ENCODE results near the gene TNIK.
"Not testable (repeated sequence)": the region's sequence is repeated elsewhere in the genome, so short reads cannot be mapped to it uniquely, and the experiment has no call there.

The TNIK gene

DNA sequence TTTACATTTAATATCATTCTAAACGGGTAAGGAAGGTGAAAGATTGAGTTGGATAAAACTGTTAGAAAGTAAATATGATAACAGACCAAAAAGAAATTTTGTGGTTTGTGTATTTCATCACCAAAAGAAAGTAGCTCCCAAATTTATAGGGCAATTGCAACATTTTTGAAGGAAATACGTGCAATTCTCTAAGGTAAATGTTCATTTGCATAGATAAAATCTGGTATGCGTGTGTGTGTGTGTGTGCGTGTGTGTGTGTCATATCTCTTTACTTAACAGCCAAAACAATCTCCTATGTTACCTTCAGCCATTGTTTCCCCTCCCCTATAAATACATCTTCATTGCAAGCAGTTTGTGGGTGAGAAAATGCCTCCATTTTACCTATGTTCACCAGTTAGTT, 208.4 kb downstream of the TNIK start:
- peak; percentile 21 for DNase-seq (ENCODE audit: low spot score)

GRCh38 chr3:171250444-171250843, 209.8 kb downstream of the TNIK start:
- DNase-seq (ENCODE audit: low spot score), result no peak

DNA sequence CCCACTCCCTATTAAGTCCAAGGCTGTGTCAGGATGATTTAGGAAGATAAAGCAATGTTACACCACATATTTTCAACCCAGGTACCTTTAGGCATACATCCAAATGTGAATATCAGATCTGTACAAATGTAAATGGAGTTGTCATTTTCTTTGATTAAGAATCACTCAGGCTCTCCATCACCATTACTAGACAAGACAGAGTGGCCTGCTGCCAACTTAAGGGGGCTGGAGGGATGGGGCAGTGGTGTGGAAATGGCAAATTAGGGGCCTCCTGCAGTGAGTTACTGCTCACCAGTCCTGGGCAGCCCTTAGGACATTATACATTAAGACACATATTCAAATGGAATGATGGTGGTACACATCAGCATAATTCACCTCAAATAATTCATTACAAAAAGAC, 211.0 kb downstream of the TNIK start:
- DNase-seq (ENCODE audit: low spot score), result no peak

- no peak for DNase-seq (ENCODE audit: low spot score)
These were observed 211.6 kb downstream of the TNIK start for GRCh38 chr3:171248426-171249111.

DNA sequence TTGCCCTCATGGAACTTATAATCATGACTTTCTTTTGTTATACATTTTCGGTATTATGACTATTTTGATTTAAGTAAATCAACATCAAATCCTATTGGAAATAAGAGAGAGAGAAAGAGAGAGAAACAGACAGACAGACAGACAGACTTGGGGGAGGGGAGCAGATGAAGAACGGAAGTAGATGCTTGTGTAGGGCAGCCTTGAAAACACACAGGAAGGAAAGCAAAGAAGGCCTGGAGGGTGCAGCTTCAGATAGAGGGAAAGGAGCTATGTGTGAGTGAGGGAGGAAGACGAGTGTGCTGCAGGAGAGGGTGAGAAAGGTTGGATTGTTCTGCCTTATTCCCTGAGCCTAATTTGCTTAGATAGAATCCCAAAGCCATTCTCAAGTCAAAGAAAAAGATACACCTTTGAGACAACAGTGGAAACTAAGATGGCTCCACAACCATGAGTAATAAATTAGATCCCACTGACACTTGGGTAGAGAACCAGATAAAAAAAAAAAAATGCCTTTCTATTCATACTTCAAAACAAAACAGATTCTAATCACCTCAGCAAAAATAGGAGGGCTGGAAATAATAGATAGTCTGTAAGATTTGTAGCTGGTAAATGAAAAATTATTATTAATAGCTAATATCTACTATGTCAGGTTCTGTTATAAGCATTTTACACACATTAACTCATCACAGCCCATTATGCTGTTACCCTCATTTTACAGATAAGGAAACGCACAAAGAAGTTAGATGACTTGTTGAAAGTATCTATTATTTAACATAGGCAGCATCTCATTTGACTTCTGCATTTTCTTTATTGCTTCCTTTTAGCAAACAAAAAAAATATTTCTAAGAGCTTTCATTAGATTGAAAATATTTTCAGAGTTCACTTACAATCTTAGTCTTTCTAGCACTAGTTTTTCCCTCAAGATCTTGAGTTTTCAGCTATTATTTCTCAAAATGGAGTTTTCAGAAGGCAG, 214.1 kb downstream of the TNIK start:
- peak; percentile 18 for DNase-seq (ENCODE audit: low spot score)

GRCh38 chr3:171242951-171243350, 217.3 kb downstream of the TNIK start:
- no peak for DNase-seq (ENCODE audit: low spot score)

GRCh38 chr3:171242170-171242569, 218.0 kb downstream of the TNIK start:
- DNase-seq (ENCODE audit: low spot score), result no peak

- not testable (repeated sequence) for DNase-seq (ENCODE audit: low spot score)
These were observed 218.6 kb downstream of the TNIK start for GRCh38 chr3:171241655-171242054.

DNA sequence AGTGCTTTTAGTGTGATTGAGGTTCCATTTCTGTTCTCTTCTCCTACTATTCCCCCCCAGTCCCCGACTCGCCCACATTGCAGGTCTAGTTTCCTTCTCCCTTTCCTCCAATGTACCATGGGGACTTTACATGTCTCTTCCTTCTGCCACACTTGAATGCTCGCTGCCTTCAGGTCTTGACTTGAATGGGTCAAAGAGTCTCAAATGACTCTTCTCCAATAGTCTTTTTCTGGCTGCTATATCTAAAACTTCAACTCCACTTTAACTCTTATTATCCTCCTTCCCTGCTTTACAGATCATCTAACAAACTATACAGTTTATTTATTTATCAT, 219.7 kb downstream of the TNIK start:
- no peak for DNase-seq (ENCODE audit: low spot score)

GRCh38 chr3:171239757-171240503, 220.3 kb downstream of the TNIK start:
- DNase-seq (ENCODE audit: low spot score), result no peak

- DNase-seq (ENCODE audit: low spot score), result no peak
These were observed 223.2 kb downstream of the TNIK start for GRCh38 chr3:171237009-171237385.

- no peak for DNase-seq (ENCODE audit: low spot score)
These were observed 223.8 kb downstream of the TNIK start for GRCh38 chr3:171236265-171237008.

DNA sequence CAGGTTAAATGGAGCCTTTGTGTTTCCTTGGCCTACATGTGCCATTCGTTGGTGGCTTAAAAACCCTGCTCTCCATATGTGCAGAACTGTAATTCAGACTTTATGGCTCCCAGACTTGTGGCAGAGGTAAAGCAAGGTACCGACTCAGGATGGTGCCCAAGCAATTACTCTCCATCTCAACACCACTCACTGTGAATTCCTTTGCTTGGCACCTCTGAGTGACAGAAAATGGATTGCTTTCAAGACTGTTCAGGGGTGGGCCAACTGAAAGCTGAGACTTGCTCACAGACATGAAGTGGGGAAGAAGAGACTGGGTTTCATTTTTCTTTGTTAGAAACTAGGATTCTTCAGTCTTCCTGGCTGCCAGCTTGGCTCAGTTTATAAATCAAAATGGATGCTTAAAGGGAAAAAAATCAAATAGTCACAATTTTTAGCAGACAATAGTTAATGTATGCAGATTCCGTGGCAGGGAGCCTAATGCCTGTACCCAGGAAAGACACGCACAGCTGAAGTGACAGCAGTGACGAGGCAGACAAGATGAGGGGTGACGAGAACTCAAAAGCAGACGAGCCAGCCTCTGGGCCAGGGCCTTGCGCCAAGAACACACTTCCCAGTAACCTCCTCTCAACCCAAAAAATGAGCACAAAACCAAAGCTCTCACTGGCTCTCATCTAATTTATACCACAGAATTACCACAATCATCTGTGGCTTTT, 225.8 kb downstream of the TNIK start:
- DNase-seq (ENCODE audit: low spot score), result no peak

DNA sequence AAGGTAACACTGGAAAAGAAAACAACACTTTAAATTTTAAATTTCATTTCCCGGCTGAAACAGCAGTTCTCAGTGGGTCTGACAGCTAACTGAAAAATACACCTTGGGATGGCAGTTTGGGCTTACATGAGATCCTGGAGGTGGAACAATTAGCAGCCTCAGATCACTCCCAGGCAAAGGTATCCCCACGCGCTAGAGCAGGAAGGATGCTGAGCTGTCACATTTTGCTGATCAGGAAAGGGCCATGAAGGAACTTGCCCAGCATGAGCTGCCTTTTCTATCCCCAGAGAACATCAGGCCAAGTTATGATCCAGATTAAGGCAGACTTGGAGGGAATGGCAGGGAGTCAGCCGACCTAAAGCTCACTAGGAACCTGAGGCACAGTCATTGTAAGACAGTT, 228.8 kb downstream of the TNIK start:
- DNase-seq (ENCODE audit: low spot score), result no peak

GRCh38 chr3:171230865-171231264, 229.3 kb downstream of the TNIK start:
- no peak for DNase-seq (ENCODE audit: low spot score)

- DNase-seq (ENCODE audit: low spot score), result no peak
These were observed 231.0 kb downstream of the TNIK start for GRCh38 chr3:171229173-171229572.

- no peak for DNase-seq (ENCODE audit: low spot score)
These were observed 232.0 kb downstream of the TNIK start for GRCh38 chr3:171228240-171228639.

DNA sequence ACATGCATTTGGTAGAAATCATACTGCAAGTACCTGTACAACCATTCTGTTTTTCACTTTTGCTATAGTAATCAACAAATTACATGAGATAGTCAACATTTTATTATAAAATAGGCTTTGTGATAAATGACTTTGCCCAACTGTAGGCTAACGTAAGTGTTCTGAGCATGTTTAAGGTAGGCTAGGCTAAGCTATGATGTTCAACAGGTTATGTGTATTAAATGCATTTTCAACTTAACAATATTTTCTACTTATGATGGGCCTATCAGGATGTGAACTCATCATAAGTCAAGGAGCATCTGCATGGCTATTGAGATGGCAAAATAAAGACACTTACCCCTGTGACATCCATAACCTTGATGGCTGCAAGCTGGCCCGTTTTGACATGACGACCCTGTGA, 232.4 kb downstream of the TNIK start:
- DNase-seq (ENCODE audit: low spot score), result no peak

- no peak for DNase-seq (ENCODE audit: low spot score)
These were observed 232.8 kb downstream of the TNIK start for GRCh38 chr3:171227359-171227758.

GRCh38 chr3:171226794-171227193, 233.4 kb downstream of the TNIK start:
- no peak for DNase-seq (ENCODE audit: low spot score)

GRCh38 chr3:171225708-171226107, 234.5 kb downstream of the TNIK start:
- no peak for DNase-seq (ENCODE audit: low spot score)
